Thoracic aorta (tissue), 2 donors: Measurements from ENCODE around the gene WNT9B. TPM values are rescaled to one million over a fixed set of nuclear protein-coding genes. Genes with fewer than 3 reads are reported as not detected.

Experiments
- ATAC-seq: fragments of 150-250 bp; one replicate; pipeline ENCODE4 v1.8.0; 2017; ENCODE audit warnings: low read depth; ENCODE audit not compliant: insufficient number of reproducible peaks, low FRiP score
- DNase-seq: peaks from one replicate; pipeline ENCODE4 v3.0.0-alpha.2; 2020; ENCODE audit warnings: low spot score
- H3K27ac ChIP-seq, 2 donors: fragments of 200-600 bp; sonication (generic); 1 replicate in 1 of 2; 2 replicates in 1 of 2; pipeline ENCODE4 v1.5.1; 2016; ENCODE audit warnings: mild to moderate bottlenecking in 2 of 2, moderate library complexity in 2 of 2
- H3K27me3 ChIP-seq: fragments of 200-600 bp; sonication (generic); replicated peaks from 2 replicates; pipeline ENCODE4 v1.6.0; 2016; ENCODE audit warnings: mild to moderate bottlenecking; ENCODE audit not compliant: insufficient read depth
- H3K36me3 ChIP-seq: fragments of 200-600 bp; sonication (generic); one replicate; pipeline ENCODE4 v1.5.1; 2016
- H3K4me1 ChIP-seq, 2 donors: fragments of 200-600 bp; sonication (generic); 1 replicate in 1 of 2; 2 replicates in 1 of 2; pipeline versions ENCODE4 v1.5.1 to v1.6.0; 2016; ENCODE audit warnings: low read depth in 2 of 2, mild to moderate bottlenecking in 1 of 2; ENCODE audit not compliant: control insufficient read depth in 1 of 2
- H3K4me3 ChIP-seq: fragments of 200-600 bp; sonication (generic); 2 replicates; pipeline ENCODE4 v1.5.1; 2016; ENCODE audit warnings: mild to moderate bottlenecking
- H3K9me3 ChIP-seq: fragments of 200-600 bp; sonication (generic); 2 replicates; pipeline ENCODE4 v1.5.1; 2016
- CTCF ChIP-seq: fragments of 200-600 bp; sonication (generic); IDR thresholded peaks from one replicate; pipeline ENCODE4 v1.5.1; 2019; ENCODE audit warnings: antibody characterized with exemption
- total RNA-seq, 2 donors: library from RNA; depleted of rRNA; stranded (reverse); fragments of >200 nt; gene quantifications; one replicate each; pipeline versions ENCODE4 v1.1.0 to v1.2.3, GENCODE V29; 2016

The WNT9B gene
- total RNA-seq, 2 donors from 2014 or later: 2.2 TPM; not detected in 1

- Histone ChIP-seq H3K4me1 (no peaks in the 10 kb centered on the region), H3K4me3 (no peak overlapping the region), H3K36me3 (no peaks in the 10 kb centered on the region), H3K27me3 (no peaks in the 10 kb centered on the region), H3K9me3 (no peaks in the 10 kb centered on the region), H3K27ac (no peak overlapping the region)
- no peak for TF ChIP-seq CTCF
- ATAC-seq (no peak), DNase-seq (no peak)
These were observed 40.5 kb upstream of the WNT9B start for GRCh38 chr17:46810837-46811236.

- Histone ChIP-seq H3K4me3 (no peak overlapping the region), H3K27ac (no peak overlapping the region), H3K27me3 (no peaks in the 10 kb centered on the region), H3K9me3 (no peaks in the 10 kb centered on the region), H3K4me1 (no peaks in the 10 kb centered on the region), H3K36me3 (no peaks in the 10 kb centered on the region)
- TF ChIP-seq CTCF: no peak
- ATAC-seq (no peak), DNase-seq (no peak)
These were observed 39.3 kb upstream of the WNT9B start for GRCh38 chr17:46811978-46812583.

GRCh38 chr17:46812624-46813318 lies 38.6 kb upstream of the WNT9B start:
- H3K36me3 ChIP-seq: no peaks in the 10 kb centered on the region
- H3K4me3 ChIP-seq: no peak overlapping the region
- no peak for ATAC-seq
- H3K27ac ChIP-seq: no peak overlapping the region
- no peak for DNase-seq
- no peaks in the 10 kb centered on the region for H3K27me3 ChIP-seq
- H3K4me1 ChIP-seq: no peaks in the 10 kb centered on the region
- no peaks in the 10 kb centered on the region for H3K9me3 ChIP-seq
- TF ChIP-seq CTCF: no peak

- H3K36me3 ChIP-seq: no peaks in the 10 kb centered on the region
- H3K27me3 ChIP-seq: no peaks in the 10 kb centered on the region
- no peak overlapping the region for H3K27ac ChIP-seq
- H3K4me3 ChIP-seq: no peak overlapping the region
- TF ChIP-seq CTCF: no peak
- H3K4me1 ChIP-seq: peaks cover 5 to 7% of the 10 kb centered on the region in 2 donors
- DNase-seq (no peak), ATAC-seq (no peak)
- no peaks in the 10 kb centered on the region for H3K9me3 ChIP-seq
These were observed 37.5 kb upstream of the WNT9B start for GRCh38 chr17:46813920-46814319.

- no peaks in the 10 kb centered on the region for H3K36me3 ChIP-seq
- no peaks in the 10 kb centered on the region for H3K27me3 ChIP-seq
- H3K4me1 ChIP-seq: peaks cover 11 to 12% of the 10 kb centered on the region in 2 donors
- H3K27ac ChIP-seq: no peak overlapping the region
- H3K4me3 ChIP-seq: no peak overlapping the region
- no peaks in the 10 kb centered on the region for H3K9me3 ChIP-seq
- DNase-seq: no peak
- no peak for ATAC-seq
- no peak for TF ChIP-seq CTCF
These were observed 36.9 kb upstream of the WNT9B start for GRCh38 chr17:46814446-46814845.
